Transverse colon (tissue), 4 donors: ENCODE results near the gene MYO1B. TPM values are rescaled to one million over a fixed set of nuclear protein-coding genes. Genes with fewer than 3 reads are reported as not detected.
A peak's percentile ranks its signal among the peaks of the same experiment; 100 is the strongest.

Experiments
- DNase-seq: peaks from one replicate; pipeline ENCODE4 v3.0.0-alpha.2; 2019
- H3K27ac ChIP-seq, 4 donors: fragments of 200-600 bp; sonication (generic); 2 replicates each; pipeline ENCODE4 v1.5.1; 2016 to 2018; ENCODE audit warnings: inconsistent platforms in 4 of 4
- H3K27me3 ChIP-seq: fragments of 200-600 bp; sonication (generic); 2 replicates; pipeline ENCODE4 v1.5.1; 2017; ENCODE audit warnings: inconsistent platforms
- H3K36me3 ChIP-seq, 4 donors: fragments of 200-600 bp; sonication (generic); 2 replicates each; pipeline ENCODE4 v1.5.1; 2017 to 2019; ENCODE audit warnings: inconsistent platforms in 4 of 4
- H3K4me1 ChIP-seq, 4 donors: fragments of 200-600 bp; sonication (generic); 2 replicates each; pipeline ENCODE4 v1.5.1; 2017 to 2020; ENCODE audit warnings: inconsistent platforms in 4 of 4
- H3K4me3 ChIP-seq, 4 donors: fragments of 200-600 bp; sonication (generic); 1 replicate in 1 of 4; 2 replicates in 3 of 4; pipeline versions ENCODE4 v1.5.1 to v1.6.1; 2017 to 2019; ENCODE audit warnings: inconsistent platforms in 4 of 4
- H3K9me3 ChIP-seq, 2 donors: fragments of 200-600 bp; sonication (generic); 2 replicates each; pipeline ENCODE4 v1.5.1; 2017 to 2019; ENCODE audit warnings: inconsistent platforms in 2 of 2
- CTCF ChIP-seq, 5 experiments: fragments of 200-600 bp in 3 of 5; fragments of 450-650 bp in 2 of 5; sonication (generic) in 3 of 5; IDR thresholded peaks; 1 replicate in 2 of 5; 2 replicates in 3 of 5; pipeline ENCODE4 v1.5.1; 2016 to 2017; ENCODE audit warnings: antibody characterized with exemption in 5 of 5, inconsistent platforms in 3 of 5, mild to moderate bottlenecking in 2 of 5, moderate library complexity in 1 of 5
- EP300 ChIP-seq: sonication (generic); formaldehyde crosslinking; IDR thresholded peaks from one replicate; pipeline ENCODE4 v1.6.1; 2017; ENCODE audit warnings: antibody characterized with exemption, low read depth
- POLR2A ChIP-seq: fragments of 450-650 bp; IDR thresholded peaks from one replicate; pipeline ENCODE4 v1.6.1; 2016; ENCODE audit warnings: antibody characterized with exemption, mild to moderate bottlenecking, moderate library complexity
- POLR2AphosphoS5 ChIP-seq, 3 donors: sonication (generic); formaldehyde crosslinking; IDR thresholded peaks; one replicate each; pipeline ENCODE4 v1.6.1; 2016; ENCODE audit warnings: antibody characterized with exemption in 3 of 3
- WGBS, 2 donors: methylation state at CpG; one replicate each; pipeline ENCODE4 v1.1.5; 2018; ENCODE audit warnings: low coverage in 1 of 2; 5-methylcytosine and 5-hydroxymethylcytosine counted together
- in situ Hi-C, 4 donors: fragments of 200-750 bp; cut with MboI; loops; one replicate each; pipeline versions ENCODE4 v1.15.0 to v1.15.1; 2017; ENCODE audit warnings: low sequenced_read_pairs in 3 of 4, low pct_ligation_motif_present in 1 of 4, low pct_unique_long_range_greater_than_20kb in 1 of 4
- intact Hi-C: fragments of 100-400 bp; cut with DNase I; formaldehyde crosslinking; loops from one replicate; pipeline ENCODE4 v1.15.1; 2023; ENCODE audit warnings: low total_unique reads
- total RNA-seq, 4 donors: library from RNA; depleted of rRNA; stranded (reverse); fragments of >200 nt; gene quantifications; one replicate each; pipeline ENCODE4 v1.1.0, GENCODE V29; 2016

Gene MYO1B
- total RNA-seq, 4 donors from 2014 or later = 17.9 to 37.0 (median 35.0) TPM

- TF ChIP-seq CTCF (IDR thresholded peaks at IDR 0.05) (no peak), POLR2AphosphoS5 (IDR thresholded peaks at IDR 0.05) (no peak), POLR2A (no peak), EP300 (no peak)
- 73 to 78% methylated on average over 3 of the region's 3 CpGs for WGBS, 2 donors
- no peak overlapping the region for H3K4me3 ChIP-seq
- in situ Hi-C loops (no loop called here), intact Hi-C loops (no loop called here)
- H3K27me3 ChIP-seq = no peaks in the 10 kb centered on the region
- H3K4me1 ChIP-seq = peaks cover 0 to 29% (median 12%) of the 10 kb centered on the region in 4 donors
- no peaks in the 10 kb centered on the region for H3K9me3 ChIP-seq
- H3K36me3 ChIP-seq = no peaks in the 10 kb centered on the region
- DNase-seq = no peak
- H3K27ac ChIP-seq = peak overlapping the region; percentile 60 to 66 (median 64)
These were observed 67.0 kb downstream of the MYO1B start for GRCh38 chr2:191312163-191312562.

GRCh38 chr2:191312662-191313061, 67.5 kb downstream of the MYO1B start:
- H3K4me1 ChIP-seq = peaks cover 0 to 34% (median 17%) of the 10 kb centered on the region in 4 donors
- intact Hi-C loops = no loop called here
- H3K4me3 ChIP-seq = no peak overlapping the region
- no peaks in the 10 kb centered on the region for H3K27me3 ChIP-seq
- DNase-seq = no peak
- H3K9me3 ChIP-seq = no peaks in the 10 kb centered on the region
- in situ Hi-C loops = no loop called here
- peak overlapping the region in 2 of 4 donors; percentile 63 to 64 for H3K27ac ChIP-seq
- TF ChIP-seq CTCF (IDR thresholded peaks at IDR 0.05) (no peak), EP300 (no peak), POLR2AphosphoS5 (IDR thresholded peaks at IDR 0.05) (no peak), POLR2A (no peak)
- 49% methylated on average over 1 of the region's 1 CpG; no CpG with 5 or more reads in 1 of the 2 donors for WGBS, 2 donors
- H3K36me3 ChIP-seq = no peaks in the 10 kb centered on the region

GRCh38 chr2:191314697-191315364, 69.6 kb downstream of the MYO1B start:
- TF ChIP-seq CTCF (IDR thresholded peaks at IDR 0.05) (no peak), POLR2A (no peak), POLR2AphosphoS5 (IDR thresholded peaks at IDR 0.05) (no peak), EP300 (no peak)
- 83 to 93% methylated on average over 5 to 6 of the region's 6 CpGs for WGBS, 2 donors
- peaks cover 9 to 56% (median 36%) of the 10 kb centered on the region in 4 donors for H3K4me1 ChIP-seq
- H3K27ac ChIP-seq = no peak overlapping the region
- in situ Hi-C loops = no loop called here
- H3K9me3 ChIP-seq = no peaks in the 10 kb centered on the region
- no peak for DNase-seq
- no peaks in the 10 kb centered on the region for H3K36me3 ChIP-seq
- no peaks in the 10 kb centered on the region for H3K27me3 ChIP-seq
- intact Hi-C loops = no loop called here
- no peak overlapping the region for H3K4me3 ChIP-seq

DNA sequence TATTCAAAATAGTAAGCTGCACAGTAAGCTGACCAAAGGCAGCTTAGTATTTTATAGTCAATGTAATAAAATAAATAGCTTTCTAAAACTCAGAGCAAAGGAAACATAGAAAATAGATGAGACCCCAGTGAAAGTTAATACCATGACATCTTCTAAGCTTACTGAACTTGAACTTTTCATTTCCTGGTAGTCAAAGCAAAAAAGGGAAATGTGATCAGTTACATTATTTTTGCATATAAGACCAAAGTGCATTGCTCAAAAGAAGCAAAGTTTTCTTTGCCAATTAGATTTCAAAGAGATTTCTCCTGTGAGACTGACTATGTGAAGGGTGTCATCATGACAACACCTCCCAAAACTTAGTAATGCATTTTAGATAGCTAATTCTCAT, 70.2 kb downstream of the MYO1B start:
- Histone ChIP-seq H3K9me3 (no peaks in the 10 kb centered on the region), H3K4me3 (no peak overlapping the region), H3K27me3 (no peaks in the 10 kb centered on the region), H3K4me1 (peaks cover 12 to 60% (median 36%) of the 10 kb centered on the region in 4 donors), H3K36me3 (no peaks in the 10 kb centered on the region), H3K27ac (no peak overlapping the region)
- intact Hi-C loops = no loop called here
- DNase-seq = no peak
- in situ Hi-C loops = no loop called here
- TF ChIP-seq CTCF (IDR thresholded peaks at IDR 0.05) (no peak), EP300 (no peak), POLR2AphosphoS5 (IDR thresholded peaks at IDR 0.05) (no peak), POLR2A (no peak)
